Hepatocyte (in vitro differentiated cells): ENCODE measurements around the gene CRTAC1. TPM values are rescaled to one million over a fixed set of nuclear protein-coding genes. Genes with fewer than 3 reads are reported as not detected.

Experiments used
- DNase-seq: peaks from one replicate; pipeline ENCODE4 v3.0.0-alpha.2; 2016; ENCODE audit warnings: low spot score
- H2AFZ ChIP-seq: fragments of 200-600 bp; sonication (generic); 2 replicates; pipeline ENCODE4 v1.6.0; 2016; ENCODE audit warnings: antibody characterized with exemption, mild to moderate bottlenecking
- H3K27ac ChIP-seq: fragments of 200-600 bp; sonication (generic); 2 replicates; pipeline ENCODE4 v1.5.1; 2016; ENCODE audit warnings: mild to moderate bottlenecking
- H3K27me3 ChIP-seq: fragments of 200-600 bp; sonication (generic); 2 replicates; pipeline ENCODE4 v1.6.1; 2016
- H3K36me3 ChIP-seq: fragments of 200-600 bp; sonication (generic); replicated peaks from 2 replicates; pipeline ENCODE4 v1.5.1; 2016; ENCODE audit warnings: low read depth; ENCODE audit not compliant: insufficient read depth
- H3K4me1 ChIP-seq: fragments of 200-600 bp; sonication (generic); 2 replicates; pipeline ENCODE4 v1.5.1; 2016; ENCODE audit warnings: mild to moderate bottlenecking, moderate library complexity; ENCODE audit not compliant: insufficient read depth
- H3K4me2 ChIP-seq: fragments of 200-600 bp; sonication (generic); 2 replicates; pipeline ENCODE4 v1.6.0; 2016
- H3K4me3 ChIP-seq: fragments of 200-600 bp; sonication (generic); 2 replicates; pipeline ENCODE4 v1.5.1; 2016; ENCODE audit warnings: mild to moderate bottlenecking
- H3K79me2 ChIP-seq: fragments of 200-600 bp; sonication (generic); 2 replicates; pipeline ENCODE4 v1.6.0; 2017; ENCODE audit warnings: mild to moderate bottlenecking
- H3K9me2 ChIP-seq: fragments of 200-600 bp; sonication (generic); replicated peaks from 2 replicates; pipeline ENCODE4 v1.6.0; 2017; ENCODE audit warnings: mild to moderate bottlenecking; ENCODE audit not compliant: insufficient read depth
- H3K9me3 ChIP-seq: fragments of 200-600 bp; sonication (generic); 2 replicates; pipeline ENCODE4 v1.5.1; 2016; ENCODE audit warnings: low read depth, mild to moderate bottlenecking
- H4K20me1 ChIP-seq: fragments of 200-600 bp; sonication (generic); 2 replicates; pipeline ENCODE4 v1.6.0; 2016; ENCODE audit warnings: mild to moderate bottlenecking; ENCODE audit not compliant: insufficient read depth, poor library complexity, severe bottlenecking
- CTCF ChIP-seq: fragments of 200-600 bp; sonication (generic); IDR thresholded peaks from 2 replicates; pipeline ENCODE4 v1.5.1; 2016; ENCODE audit warnings: antibody characterized with exemption, mild to moderate bottlenecking; ENCODE audit not compliant: poor library complexity
- EZH2 ChIP-seq: fragments of 200-600 bp; sonication (generic); IDR thresholded peaks from 2 replicates; pipeline ENCODE4 v1.6.1; 2016; ENCODE audit warnings: antibody characterized with exemption, mild to moderate bottlenecking, borderline replicate concordance
- EZH2phosphoT487 ChIP-seq: fragments of 200-600 bp; sonication (generic); IDR thresholded peaks from one replicate; pipeline ENCODE4 v1.6.1; 2018; ENCODE audit warnings: antibody characterized with exemption, mild to moderate bottlenecking, low read depth, moderate library complexity; ENCODE audit not compliant: unreplicated experiment, severe bottlenecking
- WGBS: methylation state at CpG from one replicate; pipeline ENCODE4 v1.1.6; 2016; ENCODE audit warnings: low lambda C conversion rate; ENCODE audit errors: missing lambda C conversion rate; 5-methylcytosine and 5-hydroxymethylcytosine counted together
- polyA plus RNA-seq: library from polyadenylated mRNA; unstranded; fragments of >200 nt; fragmentation: Nextera tagmentation; extraction: Ambion mirVana; gene quantifications from 2 replicates; pipeline ENCODE4 v1.2.1, GENCODE V29; 2016
- total RNA-seq: library from RNA; depleted of rRNA; stranded (reverse); fragments of >200 nt; gene quantifications from 2 replicates; pipeline ENCODE4 v1.2.3, GENCODE V29; 2014

Gene CRTAC1
- total and polyA plus RNA-seq, 2 experiments from 2014 or later: 0.47 to 0.76 TPM

- no peaks in the 10 kb centered on the region for H3K36me3 ChIP-seq
- H2AFZ ChIP-seq: no peak overlapping the region
- WGBS: 26% methylated on average over 1 of the region's 1 CpG
- no peaks in the 10 kb centered on the region for H3K9me2 ChIP-seq
- no peak overlapping the region for H3K4me3 ChIP-seq
- peaks cover 93% of the 10 kb centered on the region for H3K27me3 ChIP-seq
- TF ChIP-seq EZH2phosphoT487: no peak
- no peak for TF ChIP-seq CTCF
- no peak for TF ChIP-seq EZH2
- no peaks in the 10 kb centered on the region for H3K79me2 ChIP-seq
- H4K20me1 ChIP-seq: no peaks in the 10 kb centered on the region
- no peaks in the 10 kb centered on the region for H3K4me1 ChIP-seq
- no peak overlapping the region for H3K4me2 ChIP-seq
- H3K27ac ChIP-seq: no peak overlapping the region
- no peaks in the 10 kb centered on the region for H3K9me3 ChIP-seq
- no peak for DNase-seq
Measured at GRCh38 chr10:98035599-98035998, 5.2 kb upstream of the CRTAC1 start.

- no peak for DNase-seq
- no peak overlapping the region for H3K4me2 ChIP-seq
- no peak overlapping the region for H2AFZ ChIP-seq
- H3K9me2 ChIP-seq: no peaks in the 10 kb centered on the region
- H3K79me2 ChIP-seq: no peaks in the 10 kb centered on the region
- H3K4me1 ChIP-seq: peaks cover 11% of the 10 kb centered on the region
- no peaks in the 10 kb centered on the region for H3K36me3 ChIP-seq
- 48% methylated on average over 3 of the region's 3 CpGs for WGBS
- H4K20me1 ChIP-seq: no peaks in the 10 kb centered on the region
- H3K4me3 ChIP-seq: no peak overlapping the region
- no peak overlapping the region for H3K27ac ChIP-seq
- H3K9me3 ChIP-seq: no peaks in the 10 kb centered on the region
- TF ChIP-seq EZH2phosphoT487 (no peak), CTCF (no peak), EZH2 (no peak)
- H3K27me3 ChIP-seq: peaks cover 95% of the 10 kb centered on the region
Measured at GRCh38 chr10:98033515-98033914, 3.1 kb upstream of the CRTAC1 start.

GRCh38 chr10:98031440-98031839 lies 1.0 kb upstream of the CRTAC1 start:
- Histone ChIP-seq H3K9me3 (no peaks in the 10 kb centered on the region), H4K20me1 (no peaks in the 10 kb centered on the region), H3K4me1 (peaks cover 11% of the 10 kb centered on the region), H2AFZ (no peak overlapping the region), H3K27me3 (peaks cover 92% of the 10 kb centered on the region), H3K9me2 (no peaks in the 10 kb centered on the region), H3K4me2 (peak overlapping the region; percentile 94), H3K36me3 (no peaks in the 10 kb centered on the region), H3K27ac (no peak overlapping the region), H3K4me3 (no peak overlapping the region), H3K79me2 (no peaks in the 10 kb centered on the region)
- TF ChIP-seq EZH2phosphoT487 (no peak), EZH2 (peak; percentile 60)
- DNase-seq: no peak
- 18% methylated on average over 12 of the region's 12 CpGs for WGBS

GRCh38 chr10:98030991-98031431 lies 590 bp upstream of the CRTAC1 start:
- no peak for TF ChIP-seq CTCF
- TF ChIP-seq EZH2phosphoT487: no peak
- TF ChIP-seq EZH2: peak; percentile 53
- Histone ChIP-seq H3K79me2 (no peaks in the 10 kb centered on the region), H3K9me3 (no peaks in the 10 kb centered on the region), H3K36me3 (no peaks in the 10 kb centered on the region), H3K4me2 (peak overlapping the region; percentile 94), H3K27ac (no peak overlapping the region), H3K4me1 (peaks cover 11% of the 10 kb centered on the region), H3K9me2 (no peaks in the 10 kb centered on the region), H3K27me3 (peaks cover 92% of the 10 kb centered on the region), H3K4me3 (no peak overlapping the region), H2AFZ (no peak overlapping the region), H4K20me1 (no peaks in the 10 kb centered on the region)
- DNase-seq: peak; percentile 25
- WGBS: 0% methylated on average over 9 of the region's 49 CpGs
